ENCODE data around the gene PPDPF. TPM values are rescaled to one million over a fixed set of nuclear protein-coding genes. Genes with fewer than 3 reads are reported as not detected.

Gene PPDPF
- total and polyA plus RNA-seq, 2 of the 8 experiments (the other 6 are each of a cell fraction or from before 2014, with no cell fraction given), result 30.5 to 138 TPM

DNA sequence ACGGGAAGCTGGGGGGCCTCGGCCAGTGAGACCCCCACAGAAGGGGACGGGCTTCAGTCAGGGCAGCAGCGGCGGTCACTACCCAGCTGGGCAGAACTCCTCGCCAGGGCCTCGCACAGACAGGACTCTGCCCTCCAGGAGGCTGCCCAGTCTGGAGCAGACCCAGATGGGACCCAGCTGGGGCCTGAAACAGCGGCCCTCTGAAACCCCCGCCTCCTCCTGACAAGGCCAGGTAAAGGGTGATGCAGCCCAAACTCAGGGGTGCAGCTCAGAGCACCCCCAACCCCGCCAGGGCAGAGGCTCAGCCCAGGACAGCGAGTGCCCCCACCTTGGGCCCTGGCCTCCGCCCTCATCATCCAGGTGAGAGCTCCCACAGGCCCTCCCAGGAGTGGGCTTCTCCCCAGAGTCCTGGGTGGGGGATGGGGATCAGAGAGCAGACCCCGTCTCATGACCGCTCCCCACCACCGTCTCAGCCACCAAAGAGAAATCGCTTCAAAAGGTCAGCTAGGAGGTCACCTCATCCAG is 23.9 kb upstream of the PPDPF start:
- no peak overlapping the region for H4K91ac ChIP-seq (replicated peaks; ENCODE audit: insufficient read length, low read length)
- TF ChIP-seq SIN3A (conservative IDR thresholded peaks at IDR 0.05 in 1 of 2, IDR thresholded peaks at IDR 0.05 in 1 of 2; ENCODE audit: low read depth in 1 of 2, low read length in 2 of 2) (no peak), KDM4A (IDR thresholded peaks at IDR 0.05; ENCODE audit: low read depth, low read length, severe bottlenecking) (no peak)
- peaks cover 0 to 4% (median 1%) of the 10 kb centered on the region in 4 experiments; a peak in 5 of 8 replicates for H3K36me3 ChIP-seq (ENCODE audit: control insufficient read depth in 2 of 4, insufficient read depth in 4 of 4, low read length in 3 of 4)
- CTCF ChIA-PET (ENCODE audit: partially characterized antibody), result interaction anchor here (0.8 to 3.4 kb wide), 43 partner anchors 9 to 412 kb away, joined by 3 to 39 read pairs (median 5); partner anchors contain the start of genes PPDPF, PTK6 and TPD52L2
- no peak overlapping the region for H3K9ac ChIP-seq (replicated peaks in 1 of 4; ENCODE audit: extremely low read depth in 1 of 4, low read depth in 3 of 4, low read length in 3 of 4)
- no peak overlapping the region for H3K27ac ChIP-seq (ENCODE audit: low read depth, low read length)
- H3K79me1 ChIP-seq (ENCODE audit: low read depth, low read length), result no peaks in the 10 kb centered on the region
- peak overlapping the region; percentile 39; the same call in 1 of the 2 replicates for H2BK12ac ChIP-seq (ENCODE audit: low read depth, low read length)
- H3K79me2 ChIP-seq (ENCODE audit: control insufficient read depth in 1 of 2, insufficient read depth in 2 of 2, low read length in 2 of 2), result no peaks in the 10 kb centered on the region
- no peak overlapping the region for H2BK20ac ChIP-seq (ENCODE audit: low read length)
- peaks cover 11 to 42% (median 35%) of the 10 kb centered on the region in 4 experiments for H3K27me3 ChIP-seq (replicated peaks in 1 of 4; ENCODE audit: control insufficient read depth in 3 of 4, extremely low read depth in 1 of 4, insufficient read depth in 3 of 4, low read length in 3 of 4)
- H4K5ac ChIP-seq (ENCODE audit: insufficient read length, low read depth, low read length), result no peak overlapping the region
- H3K18ac ChIP-seq (ENCODE audit: extremely low read depth, low read length), result peak overlapping the region; percentile 48
- H3K14ac ChIP-seq (ENCODE audit: insufficient read length), result no peak overlapping the region
- H2AK5ac ChIP-seq (ENCODE audit: low read depth, low read length), result no peak overlapping the region
- H3K56ac ChIP-seq (replicated peaks; ENCODE audit: insufficient read length, low read depth, low read length), result no peak overlapping the region
- peaks cover 0 to 8% of the 10 kb centered on the region in 2 experiments for H4K20me1 ChIP-seq (replicated peaks in 1 of 2; ENCODE audit: control insufficient read depth in 1 of 2, insufficient read depth in 2 of 2, low read length in 2 of 2)
- no peak for FAIRE-seq
- no peak overlapping the region for H4K8ac ChIP-seq (ENCODE audit: extremely low read depth, insufficient read depth, low read length)
- no peak overlapping the region for H3K23ac ChIP-seq (ENCODE audit: insufficient read length)
- peak in 1 of 2 experiments; percentile 53 for DNase-seq (ENCODE audit: low read depth in 1 of 2, low spot score in 2 of 2)
- POLR2A ChIA-PET (ENCODE audit: partially characterized antibody), result interaction anchor here (0.8 to 2.4 kb wide), 10 partner anchors 8 to 161 kb away, joined by 3 to 22 read pairs (median 4); partner anchors contain the start of genes PPDPF and RTEL1
- no peak overlapping the region for H2BK5ac ChIP-seq (ENCODE audit: low read depth, low read length)
- H2BK120ac ChIP-seq (replicated peaks; ENCODE audit: low read depth, low read length), result no peak overlapping the region
- WGBS, 2 experiments (ENCODE audit: extremely low coverage in 1 of 2, insufficient coverage in 1 of 2, insufficient read length in 1 of 2, insufficient replicate concordance in 2 of 2, low coverage in 1 of 2, low lambda C conversion rate in 2 of 2, missing lambda C conversion rate in 1 of 2), result 67% methylated on average over 13 of the region's 16 CpGs; no CpG with 5 or more reads in 1 of the 2 experiments
- H2AFZ ChIP-seq (ENCODE audit: low read length), result no peak overlapping the region
- no peaks in the 10 kb centered on the region for H3K9me3 ChIP-seq (ENCODE audit: insufficient read depth in 2 of 2, low read depth in 1 of 2, low read length in 1 of 2)
- H3K4ac ChIP-seq (replicated peaks; ENCODE audit: insufficient read length, low read depth, low read length), result no peak overlapping the region
- peaks cover 15% of the 10 kb centered on the region; the same call in 1 of the 2 replicates for H3K23me2 ChIP-seq (ENCODE audit: low read depth, low read length)
- peak overlapping the region; percentile 1 to 64; a peak in 3 of 4 replicates for H3K4me2 ChIP-seq (ENCODE audit: insufficient read depth in 1 of 2, low read depth in 2 of 2, low read length in 2 of 2)
- peak overlapping the region in 1 of 4 experiments; percentile 41; a peak in 4 of 8 replicates for H3K4me3 ChIP-seq (ENCODE audit: extremely low read depth in 1 of 4, insufficient read depth in 2 of 4, low read depth in 3 of 4, low read length in 4 of 4)
- peaks cover 0 to 23% (median 13%) of the 10 kb centered on the region in 4 experiments; a peak in 6 of 7 replicates for H3K4me1 ChIP-seq (replicated peaks in 1 of 4; ENCODE audit: control insufficient read depth in 3 of 4, insufficient read depth in 4 of 4, low read length in 3 of 4)
- H2BK15ac ChIP-seq (ENCODE audit: low read length), result peak overlapping the region; percentile 88; the same call in 1 of the 2 replicates

Data from H1 (cell line).